DND-41 (cell line): ENCODE measurements around the gene CACNB2.

Experiments used
- CTCF ChIP-seq: IDR thresholded peaks from 2 replicates; pipeline ENCODE4 v1.5.1; 2012; ENCODE audit warnings: borderline replicate concordance, low read length, moderate library complexity, mild to moderate bottlenecking; ENCODE audit not compliant: poor library complexity, severe bottlenecking; ENCODE audit errors: extremely low read depth
- EZH2 ChIP-seq: IDR thresholded peaks from 3 replicates; pipeline ENCODE4 v1.6.1; 2012; ENCODE audit warnings: borderline replicate concordance, low read depth, mild to moderate bottlenecking, moderate library complexity, low read length, inconsistent platforms; ENCODE audit not compliant: severe bottlenecking

- TF ChIP-seq CTCF (no peak), EZH2 (no peak)
Measured at GRCh38 chr10:18210711-18211110, 70.5 kb downstream of the CACNB2 start.
